Neural cell (in vitro differentiated cells): Measurements from ENCODE around the gene GRHL3. TPM values are rescaled to one million over a fixed set of nuclear protein-coding genes. Genes with fewer than 3 reads are reported as not detected.

Experiments
- H2AFZ ChIP-seq: fragments of 200-600, 300-800 bp; sonication (generic), shearing (Covaris generic); 2 replicates; pipeline ENCODE4 v1.6.0; 2014; ENCODE audit warnings: low read depth, mild to moderate bottlenecking, antibody characterized with exemption, low read length, moderate library complexity
- H3F3A ChIP-seq: fragments of 200-600 bp; shearing (Covaris generic); 2 replicates; pipeline ENCODE4 v1.6.1; 2016; ENCODE audit warnings: mild to moderate bottlenecking, moderate library complexity, mixed read lengths, antibody characterized with exemption, low read length; ENCODE audit not compliant: insufficient read depth, poor library complexity, severe bottlenecking
- H3K27ac ChIP-seq: fragments of 200-600, 300-800 bp; sonication (generic), shearing (Covaris generic); 2 replicates; pipeline ENCODE4 v1.5.1; 2014; ENCODE audit warnings: mild to moderate bottlenecking, low read length, moderate library complexity
- H3K27me3 ChIP-seq: fragments of 300-800, 200-600 bp; sonication (generic), shearing (Covaris generic); 2 replicates; pipeline ENCODE4 v1.6.0; 2014; ENCODE audit warnings: mild to moderate bottlenecking, low read depth, low read length, moderate library complexity; ENCODE audit not compliant: insufficient read depth
- H3K36me3 ChIP-seq: fragments of 300-800, 200-600 bp; sonication (generic), shearing (Covaris generic); 2 replicates; pipeline ENCODE4 v1.5.1; 2014; ENCODE audit warnings: mild to moderate bottlenecking, antibody characterized with exemption, low read length, moderate library complexity; ENCODE audit not compliant: insufficient read depth
- H3K4me2 ChIP-seq: fragments of 300-800, 200-600 bp; sonication (generic), shearing (Covaris generic); 2 replicates; pipeline ENCODE4 v1.6.0; 2014; ENCODE audit warnings: mild to moderate bottlenecking, low read length
- H3K4me3 ChIP-seq: fragments of 300-800, 200-600 bp; sonication (generic), shearing (Covaris generic); 2 replicates; pipeline ENCODE4 v1.5.1; 2014; ENCODE audit warnings: mild to moderate bottlenecking, low read length, moderate library complexity
- H3K79me2 ChIP-seq: fragments of 200-600 bp; shearing (Covaris generic); replicated peaks from 2 replicates; pipeline ENCODE4 v1.6.0; 2014; ENCODE audit warnings: mild to moderate bottlenecking, low read length, moderate library complexity; ENCODE audit not compliant: insufficient read depth
- H3K9ac ChIP-seq: fragments of 300-800, 200-600 bp; sonication (generic), shearing (Covaris generic); 2 replicates; pipeline ENCODE4 v1.6.1; 2016; ENCODE audit warnings: mild to moderate bottlenecking, low read length, mixed read lengths
- H3K9me2 ChIP-seq: fragments of 200-600 bp; shearing (Covaris generic); 2 replicates; pipeline ENCODE4 v1.6.1; 2016; ENCODE audit warnings: mild to moderate bottlenecking, low read length, mixed read lengths; ENCODE audit not compliant: insufficient read depth
- H3K9me3 ChIP-seq: fragments of 200-600, 300-800 bp; sonication (generic), shearing (Covaris generic); 2 replicates; pipeline ENCODE4 v1.6.1; 2016; ENCODE audit warnings: mild to moderate bottlenecking, mixed run types, low read length, moderate library complexity, mixed read lengths
- H4K20me1 ChIP-seq: fragments of 200-600 bp; shearing (Covaris generic); 2 replicates; pipeline ENCODE4 v1.6.1; 2016; ENCODE audit warnings: mild to moderate bottlenecking, mixed run types; ENCODE audit not compliant: insufficient read depth
- CTCF ChIP-seq: fragments of 450-650 bp; IDR thresholded peaks from 2 replicates; pipeline ENCODE4 v1.5.1; 2014; ENCODE audit warnings: antibody characterized with exemption, mild to moderate bottlenecking, moderate library complexity; ENCODE audit not compliant: poor library complexity, severe bottlenecking
- EP300 ChIP-seq: fragments of 450-650 bp; conservative IDR thresholded peaks from 2 replicates; pipeline ENCODE4 v1.6.1; 2014; ENCODE audit warnings: antibody characterized with exemption, mild to moderate bottlenecking, moderate library complexity; ENCODE audit not compliant: poor library complexity, severe bottlenecking
- EZH2 ChIP-seq: fragments of 200-600, 300-800 bp; shearing (Covaris generic), sonication (generic); IDR thresholded peaks from 2 replicates; pipeline ENCODE4 v1.6.1; 2014; ENCODE audit warnings: antibody characterized with exemption, low read length, borderline replicate concordance, mild to moderate bottlenecking; ENCODE audit not compliant: insufficient read depth, poor library complexity, severe bottlenecking
- MXI1 ChIP-seq: fragments of 450-650 bp; conservative IDR thresholded peaks from 2 replicates; pipeline ENCODE4 v1.6.1; 2014; ENCODE audit warnings: antibody characterized with exemption, mild to moderate bottlenecking; ENCODE audit not compliant: poor library complexity, severe bottlenecking
- POLR2AphosphoS5 ChIP-seq: IDR thresholded peaks from 2 replicates; pipeline ENCODE4 v1.6.1; 2012
- RAD21 ChIP-seq: fragments of 450-650 bp; conservative IDR thresholded peaks from 2 replicates; pipeline ENCODE4 v1.6.1; 2014; ENCODE audit warnings: antibody characterized with exemption, mild to moderate bottlenecking, moderate library complexity
- REST ChIP-seq: IDR thresholded peaks from 2 replicates; pipeline ENCODE4 v1.6.1; 2012; ENCODE audit warnings: borderline replicate concordance
- SMC3 ChIP-seq: fragments of 450-650 bp; conservative IDR thresholded peaks from 2 replicates; pipeline ENCODE4 v1.6.1; 2014; ENCODE audit warnings: antibody characterized with exemption, mild to moderate bottlenecking, moderate library complexity; ENCODE audit not compliant: poor library complexity
- TAF1 ChIP-seq: IDR thresholded peaks from 2 replicates; pipeline ENCODE4 v1.6.1; 2012; ENCODE audit warnings: low read depth
- polyA plus RNA-seq: library from polyadenylated mRNA; depleted of rRNA; stranded (reverse); fragments of >200 nt; gene quantifications from 2 replicates; pipeline ENCODE4 v1.2.3, GENCODE V29; 2014

Gene GRHL3
- polyA plus RNA-seq, 1 donor from 2014 or later: not detected

- Histone ChIP-seq H3K4me3 (no peak overlapping the region), H3K27me3 (peaks cover 43% of the 10 kb centered on the region), H3K27ac (no peak overlapping the region), H4K20me1 (no peaks in the 10 kb centered on the region), H3F3A (no peaks in the 10 kb centered on the region), H3K4me2 (no peak overlapping the region), H3K9me3 (no peaks in the 10 kb centered on the region), H3K9me2 (no peaks in the 10 kb centered on the region), H3K79me2 (no peaks in the 10 kb centered on the region), H3K9ac (no peak overlapping the region), H3K36me3 (no peaks in the 10 kb centered on the region), H2AFZ (no peak overlapping the region)
- TF ChIP-seq EZH2: no peak
Observed at GRCh38 chr1:24324903-24325302, 5.7 kb downstream of the GRHL3 start.

- TF ChIP-seq MXI1 (no peak), REST (no peak), SMC3 (no peak), RAD21 (no peak), EP300 (no peak), CTCF (no peak), TAF1 (no peak), POLR2AphosphoS5 (no peak), EZH2 (no peak)
- H3K27me3 ChIP-seq: peaks cover 34% of the 10 kb centered on the region
- H3F3A ChIP-seq: no peaks in the 10 kb centered on the region
- H4K20me1 ChIP-seq: no peaks in the 10 kb centered on the region
- no peaks in the 10 kb centered on the region for H3K9me2 ChIP-seq
- H3K79me2 ChIP-seq: no peaks in the 10 kb centered on the region
- no peak overlapping the region for H3K4me2 ChIP-seq
- H3K4me3 ChIP-seq: no peak overlapping the region
- no peak overlapping the region for H3K27ac ChIP-seq
- no peaks in the 10 kb centered on the region for H3K9me3 ChIP-seq
- H3K36me3 ChIP-seq: no peaks in the 10 kb centered on the region
- no peak overlapping the region for H2AFZ ChIP-seq
- H3K9ac ChIP-seq: no peak overlapping the region
Observed at GRCh38 chr1:24325587-24326449, 6.7 kb downstream of the GRHL3 start.
